HepG2 (cell line): Measurements from ENCODE around the gene STEAP2. TPM values are rescaled to one million over a fixed set of nuclear protein-coding genes. Genes with fewer than 3 reads are reported as not detected.

Experiments
- FOSL2 ChIP-seq: sonication (generic); formaldehyde crosslinking; IDR thresholded peaks from 2 replicates; pipeline ENCODE4 v1.4.0; 2020; ENCODE audit warnings: missing genetic modification reagents
- GATAD2A ChIP-seq: IDR thresholded peaks from 2 replicates; pipeline ENCODE4 v1.6.1; 2016
- HMGXB4 ChIP-seq, 2 experiments: sonication (generic) in 1 of 2; formaldehyde crosslinking in 1 of 2; IDR thresholded peaks; 2 replicates each; pipeline versions ENCODE4 v1.4.0 to v1.6.1; 2018 to 2020; ENCODE audit warnings: missing genetic modification reagents in 2 of 2, borderline replicate concordance in 1 of 2, low read depth in 1 of 2, mild to moderate bottlenecking in 1 of 2, missing biosample characterization in 1 of 2
- HOXA3 ChIP-seq: sonication (generic); formaldehyde crosslinking; IDR thresholded peaks from 2 replicates; pipeline ENCODE4 v1.5.0; 2020; ENCODE audit warnings: missing genetic modification reagents
- MEF2D ChIP-seq: sonication (generic); formaldehyde crosslinking; IDR thresholded peaks from 2 replicates; pipeline ENCODE4 v1.5.1; 2020; ENCODE audit warnings: mild to moderate bottlenecking, missing genetic modification reagents
- MEIS2 ChIP-seq: sonication (generic); formaldehyde crosslinking; IDR thresholded peaks from 2 replicates; pipeline ENCODE4 v1.9.0; 2021; ENCODE audit warnings: mild to moderate bottlenecking, missing genetic modification reagents
- NCOA2 ChIP-seq: sonication (generic); formaldehyde crosslinking; IDR thresholded peaks from 2 replicates; pipeline ENCODE4 v1.8.0; 2022; ENCODE audit warnings: inconsistent platforms
- RERE ChIP-seq: IDR thresholded peaks from 2 replicates; pipeline ENCODE4 v1.6.1; 2016; ENCODE audit warnings: low read depth, missing genetic modification reagents, missing compliant biosample characterization
- SIX1 ChIP-seq: sonication (generic); formaldehyde crosslinking; IDR thresholded peaks from 2 replicates; pipeline ENCODE4 v1.4.0; 2020; ENCODE audit warnings: missing genetic modification reagents, borderline replicate concordance
- SMARCC2 ChIP-seq: fragments of 450-650 bp; IDR thresholded peaks from 2 replicates; pipeline ENCODE4 v1.6.1; 2017; ENCODE audit warnings: antibody characterized with exemption, mild to moderate bottlenecking
- TEAD3 ChIP-seq: optimal IDR thresholded peaks from 2 replicates; pipeline ENCODE3; 2016; ENCODE audit warnings: borderline replicate concordance
- YEATS2 ChIP-seq: sonication (generic); formaldehyde crosslinking; IDR thresholded peaks from 2 replicates; pipeline ENCODE4 v1.4.0; 2020; ENCODE audit warnings: missing genetic modification reagents, borderline replicate concordance
- ZFP37 ChIP-seq: sonication (generic); formaldehyde crosslinking; IDR thresholded peaks from 2 replicates; pipeline ENCODE4 v1.4.0; 2020; ENCODE audit warnings: missing genetic modification reagents, borderline replicate concordance
- ZMYM4 ChIP-seq: sonication (generic); formaldehyde crosslinking; IDR thresholded peaks from 2 replicates; pipeline ENCODE4 v1.8.1; 2023; ENCODE audit warnings: mild to moderate bottlenecking, missing genetic modification reagents
- ZNF124 ChIP-seq: sonication (generic); formaldehyde crosslinking; IDR thresholded peaks from 2 replicates; pipeline ENCODE4 v1.4.0; 2020; ENCODE audit warnings: missing genetic modification reagents
- ZNF609 ChIP-seq: sonication (generic); formaldehyde crosslinking; IDR thresholded peaks from 2 replicates; pipeline ENCODE4 v1.4.0; 2020; ENCODE audit warnings: mild to moderate bottlenecking, missing genetic modification reagents, borderline replicate concordance
- ZNF747 ChIP-seq: sonication (generic); formaldehyde crosslinking; IDR thresholded peaks from 2 replicates; pipeline ENCODE4 v1.8.1; 2023; ENCODE audit warnings: missing genetic modification reagents, mild to moderate bottlenecking, borderline replicate concordance
- ZNF792 ChIP-seq: IDR thresholded peaks from 2 replicates; pipeline ENCODE4 v1.6.1; 2016
- polyA plus RNA-seq, 8 experiments: library from polyadenylated mRNA; depleted of rRNA in 3 of 8; stranded (reverse) in 7 of 8; unstranded in 1 of 8; fragments of >200 nt; fragmentation: Illumina TruSeq in 4 of 8; extraction: Trizol in 4 of 8; gene quantifications; 2 replicates each; pipeline versions ENCODE4 v1.2.1 to v1.2.3, GENCODE V29; 2011 to 2016; ENCODE audit warnings: low read depth in 4 of 8, missing spikeins in 1 of 8, mixed read lengths in 1 of 8; ENCODE audit not compliant: insufficient read depth in 1 of 8
- total RNA-seq, 5 experiments: library from RNA; depleted of rRNA; stranded (reverse); fragments of >200 nt; fragmentation: Illumina TruSeq; extraction: Trizol; gene quantifications; 2 replicates each; pipeline ENCODE4 v1.2.3, GENCODE V29; 2016; ENCODE audit warnings: low read depth in 1 of 5

The STEAP2 gene
- total and polyA plus RNA-seq, 2 of the 13 experiments (the other 11 are each of a cell fraction or from before 2014, with no cell fraction given), result 4.3 to 4.4 TPM

GRCh38 chr7:90173127-90173844, 38.3 kb upstream of the STEAP2 start (continued):
- peak; percentile 50; the same call in 1 of the 2 replicates for TF ChIP-seq MEF2D (CRISPR knock-in tag)
- TF ChIP-seq GATAD2A, result peak; percentile 70
- TF ChIP-seq FOSL2 (CRISPR knock-in tag), result peak; percentile 47; the same call in 1 of the 2 replicates
- peak in 1 of 2 experiments; percentile 54; a peak in 1 of 4 replicates for TF ChIP-seq HMGXB4 (CRISPR knock-in tag; IDR thresholded peaks at IDR 0.05; ENCODE audit: borderline replicate concordance in 1 of 2, low read depth in 1 of 2)
- peak; percentile 73 for TF ChIP-seq ZNF124 (CRISPR knock-in tag)
- TF ChIP-seq ZMYM4 (CRISPR knock-in tag), result peak; percentile 71; the same call in 1 of the 2 replicates
- TF ChIP-seq HOXA3 (CRISPR knock-in tag), result no peak; the same call in 1 of the 2 replicates
- TF ChIP-seq ZNF747 (CRISPR knock-in tag), result no peak
- TF ChIP-seq MEIS2 (CRISPR knock-in tag), result no peak
- TF ChIP-seq YEATS2 (CRISPR knock-in tag), result no peak
- TF ChIP-seq SIX1 (CRISPR knock-in tag), result peak; percentile 81; the same call in 1 of the 2 replicates
- no peak for TF ChIP-seq ZNF792
- TF ChIP-seq ZNF609 (CRISPR knock-in tag), result no peak
- TF ChIP-seq ZFP37 (CRISPR knock-in tag), result no peak
- TF ChIP-seq SMARCC2, result no peak
- peak; percentile 71 for TF ChIP-seq NCOA2 (CRISPR knock-in tag)
- peak; percentile 63; the same call in 1 of the 2 replicates for TF ChIP-seq RERE (CRISPR knock-in tag)
- peak; percentile 49 for TF ChIP-seq TEAD3 (CRISPR knock-in tag)
